Mesothelial cell of epicardium (in vitro differentiated cells): ENCODE data around the gene FAM53B. TPM values are rescaled to one million over a fixed set of nuclear protein-coding genes. Genes with fewer than 3 reads are reported as not detected.

Source experiments
- DNase-seq, 2 experiments: peaks; one replicate each; pipeline ENCODE4 v3.0.0; 2021; ENCODE audit warnings: low spot score in 2 of 2; ENCODE audit not compliant: unreplicated experiment in 2 of 2
- H3K27ac Mint-ChIP-seq: 2 replicates; pipeline ENCODE4 v1.8.0; 2021; ENCODE audit warnings: mixed read lengths
- H3K27me3 Mint-ChIP-seq: 2 replicates; pipeline ENCODE4 v1.8.0; 2021; ENCODE audit warnings: low read depth, mixed read lengths
- H3K36me3 Mint-ChIP-seq: 2 replicates; pipeline ENCODE4 v1.8.0; 2021; ENCODE audit warnings: mixed read lengths
- H3K4me1 Mint-ChIP-seq: 2 replicates; pipeline ENCODE4 v1.8.0; 2021; ENCODE audit warnings: mixed read lengths
- H3K4me3 Mint-ChIP-seq: 2 replicates; pipeline ENCODE4 v1.8.0; 2021; ENCODE audit warnings: mild to moderate bottlenecking, moderate library complexity, mixed read lengths
- H3K9me3 Mint-ChIP-seq: 2 replicates; pipeline ENCODE4 v1.8.0; 2021; ENCODE audit warnings: mixed read lengths
- CTCF ChIP-seq: fragments of 200-600 bp; sonication (generic); IDR thresholded peaks from one replicate; pipeline ENCODE4 v1.5.0; 2021; ENCODE audit warnings: antibody characterized with exemption; ENCODE audit not compliant: unreplicated experiment
- total RNA-seq: library from RNA; stranded (reverse); gene quantifications from 3 replicates; pipeline ENCODE4 v1.2.1, GENCODE V29; 2021

FAM53B gene
- total RNA-seq, 1 donor from 2014 or later = 42.0 TPM

DNA sequence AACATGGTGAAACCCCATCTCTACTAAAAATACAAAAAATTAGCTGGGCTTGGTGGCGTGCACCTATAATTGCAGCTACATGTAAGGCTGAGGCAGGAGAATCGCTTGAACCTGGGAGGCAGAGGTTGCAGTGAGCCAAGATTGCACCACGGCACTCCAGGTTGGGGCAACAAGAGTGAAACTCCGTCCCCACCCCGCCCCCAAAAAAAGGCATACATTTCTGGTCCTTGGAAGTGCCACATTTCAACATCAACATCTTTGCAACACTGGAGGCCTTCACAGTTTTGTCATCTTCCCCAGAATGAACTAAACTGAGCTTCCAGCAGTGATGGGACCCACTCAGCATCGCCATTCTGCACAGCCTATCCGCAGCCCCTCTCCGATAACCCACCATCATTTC, 36.6 kb downstream of the FAM53B start:
- Mint-ChIP-seq H3K4me1 (peaks cover 58% of the 10 kb centered on the region), H3K36me3 (no peaks in the 10 kb centered on the region), H3K4me3 (no peak overlapping the region), H3K27me3 (no peaks in the 10 kb centered on the region), H3K9me3 (no peaks in the 10 kb centered on the region), H3K27ac (peak overlapping the region; percentile 94)
- TF ChIP-seq CTCF = no peak
- DNase-seq = no peak

DNA sequence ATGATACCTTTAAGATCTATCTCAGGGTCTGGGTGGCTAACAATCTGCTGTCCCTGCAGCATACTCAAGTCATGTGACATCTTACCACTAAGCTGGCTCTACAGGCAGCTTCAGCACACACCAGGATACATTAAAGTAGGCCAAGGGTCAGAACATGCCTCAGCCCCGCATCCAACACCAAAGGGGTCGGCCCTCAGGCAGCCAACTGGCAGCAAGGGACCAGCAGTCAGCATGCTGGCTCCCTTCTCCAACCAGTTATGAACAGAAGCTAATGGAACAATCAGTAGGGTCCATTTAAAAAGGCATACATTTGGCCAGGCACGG, 37.1 kb downstream of the FAM53B start:
- H3K36me3 Mint-ChIP-seq = no peaks in the 10 kb centered on the region
- H3K27me3 Mint-ChIP-seq = no peaks in the 10 kb centered on the region
- H3K9me3 Mint-ChIP-seq = no peaks in the 10 kb centered on the region

GRCh38 chr10:124706462-124707143, 37.6 kb downstream of the FAM53B start:
- Mint-ChIP-seq H3K27ac (peak overlapping the region; percentile 66), H3K36me3 (no peaks in the 10 kb centered on the region), H3K27me3 (no peaks in the 10 kb centered on the region), H3K4me3 (no peak overlapping the region), H3K4me1 (peaks cover 65% of the 10 kb centered on the region), H3K9me3 (no peaks in the 10 kb centered on the region)
- no peak for DNase-seq
- TF ChIP-seq CTCF = no peak

More for the DNA sequence above, 37.1 kb downstream of the FAM53B start:
- no peak for DNase-seq
- no peak for TF ChIP-seq CTCF
- H3K4me1 Mint-ChIP-seq = peaks cover 63% of the 10 kb centered on the region
- no peak overlapping the region for H3K4me3 Mint-ChIP-seq
- peak overlapping the region; percentile 66 for H3K27ac Mint-ChIP-seq

GRCh38 chr10:124705817-124706461, 38.2 kb downstream of the FAM53B start:
- Mint-ChIP-seq H3K27me3 (no peaks in the 10 kb centered on the region), H3K4me1 (peaks cover 67% of the 10 kb centered on the region), H3K4me3 (no peak overlapping the region), H3K27ac (no peak overlapping the region), H3K36me3 (no peaks in the 10 kb centered on the region), H3K9me3 (no peaks in the 10 kb centered on the region)
- TF ChIP-seq CTCF = no peak
- DNase-seq = no peak

GRCh38 chr10:124705381-124705740, 38.8 kb downstream of the FAM53B start:
- H3K27me3 Mint-ChIP-seq = no peaks in the 10 kb centered on the region
- no peak overlapping the region for H3K4me3 Mint-ChIP-seq
- no peak for TF ChIP-seq CTCF
- DNase-seq = no peak
- H3K27ac Mint-ChIP-seq = peak overlapping the region; percentile 22
- peaks cover 2% of the 10 kb centered on the region for H3K36me3 Mint-ChIP-seq
- no peaks in the 10 kb centered on the region for H3K9me3 Mint-ChIP-seq
- peaks cover 65% of the 10 kb centered on the region for H3K4me1 Mint-ChIP-seq
